GM18861 (cell line): ENCODE measurements around the gene ATG13.
"Not testable (repeated sequence)": the region's sequence is repeated elsewhere in the genome, so short reads cannot be mapped to it uniquely, and the experiment has no call there.

Experiments
- ATAC-seq: cut with Tn5 transposase; IDR thresholded peaks from one replicate; pipeline ENCODE4 v1.9.1; 2021; ENCODE audit not compliant: unreplicated experiment

Gene ATG13

GRCh38 chr11:46642627-46643335 lies 25.4 kb downstream of the ATG13 start:
- no peak for ATAC-seq

GRCh38 chr11:46643531-46643930 lies 26.2 kb downstream of the ATG13 start:
- ATAC-seq, result no peak

GRCh38 chr11:46643986-46644385 lies 26.6 kb downstream of the ATG13 start:
- no peak for ATAC-seq

- no peak for ATAC-seq
These were observed 31.9 kb downstream of the ATG13 start for GRCh38 chr11:46649180-46649738.

GRCh38 chr11:46655631-46656030 lies 38.3 kb downstream of the ATG13 start:
- ATAC-seq, result no peak

GRCh38 chr11:46657186-46657585 lies 39.8 kb downstream of the ATG13 start:
- ATAC-seq, result no peak

GRCh38 chr11:46658259-46658658 lies 40.9 kb downstream of the ATG13 start:
- no peak for ATAC-seq

- no peak for ATAC-seq
These were observed 42.6 kb downstream of the ATG13 start for GRCh38 chr11:46659908-46660307.

GRCh38 chr11:46661836-46662235 lies 44.5 kb downstream of the ATG13 start:
- no peak for ATAC-seq

GRCh38 chr11:46662366-46662765 lies 45.0 kb downstream of the ATG13 start:
- ATAC-seq, result no peak

- no peak for ATAC-seq
These were observed 46.1 kb downstream of the ATG13 start for GRCh38 chr11:46663277-46663940.

- ATAC-seq, result no peak
These were observed 47.3 kb downstream of the ATG13 start for GRCh38 chr11:46664612-46665011.

GRCh38 chr11:46665356-46665755 lies 48.0 kb downstream of the ATG13 start:
- ATAC-seq, result no peak

- ATAC-seq, result no peak
These were observed 49.2 kb downstream of the ATG13 start for GRCh38 chr11:46666516-46666915.

GRCh38 chr11:46667043-46667481 lies 49.7 kb downstream of the ATG13 start:
- no peak for ATAC-seq

GRCh38 chr11:46668480-46669085 lies 51.2 kb downstream of the ATG13 start:
- ATAC-seq, result no peak

- ATAC-seq, result no peak
These were observed 52.4 kb downstream of the ATG13 start for GRCh38 chr11:46669711-46670139.

GRCh38 chr11:46670521-46670920 lies 53.2 kb downstream of the ATG13 start:
- ATAC-seq, result not testable (repeated sequence)

- ATAC-seq, result no peak
These were observed 54.6 kb downstream of the ATG13 start for GRCh38 chr11:46671958-46672315.

- no peak for ATAC-seq
These were observed 55.1 kb downstream of the ATG13 start for GRCh38 chr11:46672381-46672839.

GRCh38 chr11:46673713-46674462 lies 56.5 kb downstream of the ATG13 start:
- no peak for ATAC-seq
